Stomach (tissue), 9 donors: ENCODE data around the gene CMTM6. TPM values are rescaled to one million over a fixed set of nuclear protein-coding genes. Genes with fewer than 3 reads are reported as not detected.
A peak's percentile ranks its signal among the peaks of the same experiment; 100 is the strongest.
"Not testable (repeated sequence)": the region's sequence is repeated elsewhere in the genome, so short reads cannot be mapped to it uniquely, and the experiment has no call there.

Experiments
- DNase-seq, 2 donors: peaks; one replicate each; pipeline versions ENCODE4 v3.0.0 to v3.0.0-alpha.2; 2013 to 2019
- H3K27ac ChIP-seq, 5 donors: fragments of 200-600 bp in 4 of 5; sonication (generic) in 4 of 5; one replicate each; pipeline ENCODE4 v1.5.1; 2013 to 2019; ENCODE audit warnings: mild to moderate bottlenecking in 1 of 5, moderate library complexity in 1 of 5
- H3K27me3 ChIP-seq, 3 donors: fragments of 200-600 bp; sonication (generic); one replicate each; pipeline ENCODE4 v1.5.1; 2017 to 2019; ENCODE audit warnings: mixed run types in 1 of 3
- H3K36me3 ChIP-seq, 4 donors: fragments of 200-600 bp; sonication (generic); 1 replicate in 3 of 4; 2 replicates in 1 of 4; pipeline ENCODE4 v1.5.1; 2016 to 2019
- H3K4me1 ChIP-seq, 4 donors: fragments of 200-600 bp; sonication (generic); one replicate each; pipeline ENCODE4 v1.5.1; 2016 to 2019
- H3K4me3 ChIP-seq, 4 donors: fragments of 200-600 bp; sonication (generic) in 3 of 4; one replicate each; pipeline ENCODE4 v1.5.1; 2016 to 2019; ENCODE audit warnings: mild to moderate bottlenecking in 1 of 4
- H3K9me3 ChIP-seq, 4 donors: fragments of 200-600 bp; sonication (generic); one replicate each; pipeline ENCODE4 v1.5.1; 2016 to 2019
- CTCF ChIP-seq, 7 experiments: fragments of 450-650 bp in 4 of 7; fragments of 200-600 bp in 3 of 7; sonication (generic) in 3 of 7; IDR thresholded peaks; one replicate each; pipeline ENCODE4 v1.5.1; 2016 to 2019; ENCODE audit warnings: antibody characterized with exemption in 7 of 7, control low read depth in 2 of 7, mild to moderate bottlenecking in 1 of 7
- EP300 ChIP-seq: sonication (generic); formaldehyde crosslinking; IDR thresholded peaks from one replicate; pipeline ENCODE4 v1.6.1; 2017; ENCODE audit warnings: antibody characterized with exemption
- POLR2A ChIP-seq, 4 donors: fragments of 450-650 bp; IDR thresholded peaks; one replicate each; pipeline ENCODE4 v1.6.1; 2016; ENCODE audit warnings: antibody characterized with exemption in 4 of 4, control low read depth in 2 of 4, mild to moderate bottlenecking in 1 of 4, moderate library complexity in 1 of 4
- POLR2AphosphoS5 ChIP-seq, 3 donors: sonication (generic); formaldehyde crosslinking; IDR thresholded peaks; one replicate each; pipeline ENCODE4 v1.6.1; 2016; ENCODE audit warnings: antibody characterized with exemption in 3 of 3
- WGBS, 5 donors: extraction: QIAGEN DNeasy Blood & Tissue Kit in 3 of 5; methylation state at CpG; one replicate each; pipeline versions ENCODE4 v1.1.5 to v1.1.7; 2013 to 2018; 5-methylcytosine and 5-hydroxymethylcytosine counted together
- intact Hi-C: fragments of 100-400 bp; cut with DNase I; formaldehyde crosslinking; loops from one replicate; pipeline ENCODE4 v1.15.1; 2023; ENCODE audit warnings: low total_unique reads
- polyA plus RNA-seq, 3 donors: library from polyadenylated mRNA; stranded (reverse); fragments of 200-250 nt; gene quantifications; one replicate each; pipeline ENCODE4 v1.2.3, GENCODE V29; 2013
- total RNA-seq, 5 donors: library from RNA; depleted of rRNA; stranded (reverse); fragments of >200 nt; gene quantifications; one replicate each; pipeline versions ENCODE4 v1.1.0 to v1.2.3, GENCODE V29; 2014 to 2016
- donor health status: healthy with polysubstance abuse.
- donor health status: Bipolar disorder and iron deficiency.
- donor health status: healthy.

CMTM6 gene
- total and polyA plus RNA-seq, 8 donors, result 5.8 to 133 (median 15.2) TPM

- no peak for DNase-seq
- H3K27ac ChIP-seq, result no peak overlapping the region
- intact Hi-C loops, result no loop called here
- H3K27me3 ChIP-seq, result no peaks in the 10 kb centered on the region
- no peak overlapping the region for H3K4me3 ChIP-seq
- 72 to 94% (median 79%) methylated on average over 1 of the region's 1 CpG for WGBS, 5 donors
- H3K9me3 ChIP-seq, result no peaks in the 10 kb centered on the region
- H3K36me3 ChIP-seq, result peaks cover 21 to 73% (median 64%) of the 10 kb centered on the region in 4 donors
- TF ChIP-seq CTCF (IDR thresholded peaks at IDR 0.05), result no peak
- no peak for TF ChIP-seq EP300
- TF ChIP-seq POLR2AphosphoS5 (IDR thresholded peaks at IDR 0.05), result no peak
- TF ChIP-seq POLR2A (IDR thresholded peaks at IDR 0.05), result no peak
- H3K4me1 ChIP-seq, result no peaks in the 10 kb centered on the region
These were observed 29.8 kb upstream of the CMTM6 start for GRCh38 chr3:32532434-32532833.

- Histone ChIP-seq H3K4me3 (no peak overlapping the region), H3K9me3 (no peaks in the 10 kb centered on the region), H3K36me3 (peaks cover 25 to 81% (median 77%) of the 10 kb centered on the region in 4 donors), H3K27ac (no peak overlapping the region), H3K4me1 (no peaks in the 10 kb centered on the region), H3K27me3 (no peaks in the 10 kb centered on the region)
- intact Hi-C loops, result no loop called here
- DNase-seq, result no peak
- TF ChIP-seq CTCF (IDR thresholded peaks at IDR 0.05) (no peak), POLR2AphosphoS5 (IDR thresholded peaks at IDR 0.05) (no peak), EP300 (no peak)
These were observed 28.5 kb upstream of the CMTM6 start for GRCh38 chr3:32531010-32531647.

- Histone ChIP-seq H3K4me1 (no peaks in the 10 kb centered on the region), H3K36me3 (peaks cover 27 to 80% (median 76%) of the 10 kb centered on the region in 4 donors), H3K9me3 (no peaks in the 10 kb centered on the region), H3K27ac (no peak overlapping the region), H3K4me3 (no peak overlapping the region), H3K27me3 (no peaks in the 10 kb centered on the region)
- no peak for DNase-seq
- intact Hi-C loops, result no loop called here
- no peak for TF ChIP-seq CTCF (IDR thresholded peaks at IDR 0.05)
- TF ChIP-seq POLR2A (IDR thresholded peaks at IDR 0.05), result no peak
- no peak for TF ChIP-seq POLR2AphosphoS5 (IDR thresholded peaks at IDR 0.05)
- TF ChIP-seq EP300, result no peak
These were observed 23.1 kb upstream of the CMTM6 start for GRCh38 chr3:32525720-32526119.

DNA sequence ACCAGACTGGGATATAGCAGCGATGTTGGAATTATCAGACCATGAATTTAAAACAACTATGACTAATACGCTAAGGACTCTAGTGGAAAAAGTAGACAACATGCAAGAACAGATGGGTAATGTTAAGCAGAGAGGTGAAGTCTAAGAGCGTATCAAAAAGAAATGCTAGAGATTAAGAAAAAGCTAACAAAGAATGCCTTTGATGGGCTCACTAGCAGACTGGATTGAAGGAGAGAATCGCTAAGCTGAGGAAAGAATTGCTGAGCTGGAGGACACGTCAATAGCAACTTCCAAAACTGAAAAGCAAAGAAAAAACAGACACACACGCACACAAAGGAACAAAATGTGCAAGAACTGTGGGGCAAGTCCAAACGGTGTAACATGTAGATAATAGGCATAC lies 20.0 kb upstream of the CMTM6 start:
- WGBS, 5 donors, result 64 to 79% (median 67%) methylated on average over 7 of the region's 7 CpGs
- intact Hi-C loops, result no loop called here
- Histone ChIP-seq H3K27ac (no peak overlapping the region), H3K9me3 (no peaks in the 10 kb centered on the region), H3K4me1 (no peaks in the 10 kb centered on the region), H3K36me3 (peaks cover 12 to 49% (median 46%) of the 10 kb centered on the region in 4 donors), H3K27me3 (no peaks in the 10 kb centered on the region), H3K4me3 (no peak overlapping the region)
- DNase-seq, result no peak
- TF ChIP-seq EP300, result no peak
- TF ChIP-seq CTCF (IDR thresholded peaks at IDR 0.05), result no peak
- no peak for TF ChIP-seq POLR2A (IDR thresholded peaks at IDR 0.05)
- no peak for TF ChIP-seq POLR2AphosphoS5 (IDR thresholded peaks at IDR 0.05)

DNA sequence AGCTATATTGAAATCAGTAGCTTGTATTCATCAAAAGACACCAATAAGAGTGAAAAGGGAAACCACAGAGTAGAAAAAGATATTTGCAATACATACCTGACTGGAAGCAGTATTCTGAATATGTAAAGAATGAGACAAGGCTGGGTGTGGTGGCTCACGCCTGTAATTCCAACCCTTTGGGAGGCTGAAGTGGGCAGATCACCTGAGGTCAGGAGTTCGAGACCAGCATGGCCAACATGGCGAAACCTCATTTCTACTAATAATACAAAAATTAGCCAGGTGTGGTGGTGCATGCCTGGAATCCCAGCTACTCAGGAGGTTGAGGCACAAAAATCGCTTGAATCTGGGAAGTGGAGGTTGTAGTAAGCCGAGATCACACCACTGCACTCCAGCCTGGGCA lies 16.3 kb upstream of the CMTM6 start:
- peaks cover 0 to 14% (median 11%) of the 10 kb centered on the region in 4 donors for H3K36me3 ChIP-seq
- WGBS, 5 donors, result 91 to 99% (median 97%) methylated on average over 5 of the region's 5 CpGs
- DNase-seq, H3K4me1 ChIP-seq, H3K27ac ChIP-seq, intact Hi-C loops, H3K27me3 ChIP-seq, H3K4me3 ChIP-seq, H3K9me3 ChIP-seq: not testable (repeated sequence)

GRCh38 chr3:32516751-32517150 lies 14.1 kb upstream of the CMTM6 start:
- intact Hi-C loops, DNase-seq, H3K36me3 ChIP-seq, H3K4me1 ChIP-seq, H3K27me3 ChIP-seq, H3K9me3 ChIP-seq, H3K4me3 ChIP-seq: not testable (repeated sequence)
- WGBS, 5 donors, result 80 to 93% (median 89%) methylated on average over 9 of the region's 9 CpGs
- H3K27ac ChIP-seq, result peak overlapping the region in 2 of 5 donors; percentile 53 to 60
